K562 (cell line): ENCODE results near the gene USP51. TPM values are rescaled to one million over a fixed set of nuclear protein-coding genes. Genes with fewer than 3 reads are reported as not detected.

Experiments
- ATAC-seq: fragments of 200-7000 bp; cut with Tn5 transposase; 3 replicates; pipeline ENCODE4 v1.9.1; 2020; ENCODE audit warnings: moderate library complexity
- BruUV-seq: library from RNA; stranded (reverse); fragments of 400-500 nt; replicated peaks from 2 replicates; lab custom pipeline; 2021; lab: Mats Ljungman, UMichigan
- CTCF ChIA-PET: fragments of 300-600 bp; formaldehyde crosslinking; extraction: SDS; loops from one replicate; lab custom pipeline; 2021; ENCODE audit warnings: low intra/inter-chr PET ratio; lab: Yijun Ruan, JAX
- POLR2A ChIA-PET: fragments of 300-600, 350-650 bp; sonication (Branson Sonifier 250); formaldehyde crosslinking; extraction: SDS; loops from one replicate; lab custom pipeline; 2021; ENCODE audit warnings: antibody characterized with exemption, inconsistent platforms; lab: Yijun Ruan, JAX
- DNase-seq, 4 experiments: peaks; one replicate each; pipeline versions ENCODE4 v3.0.0 to v3.0.0-alpha.2; 2011 to 2018; ENCODE audit warnings: low spot score in 3 of 4, mixed read lengths in 3 of 4; ENCODE audit errors: extremely low read depth in 1 of 4
- FAIRE-seq: peaks from 2 replicates; lab custom pipeline; 2011; peaks lifted over from hg19 to GRCh38; lab: Jason Lieb, UNC
- H2AFZ ChIP-seq: 2 replicates; pipeline ENCODE4 v1.6.0; 2011; ENCODE audit warnings: low read depth, low read length, control low read depth, inconsistent platforms
- H3K27ac ChIP-seq: fragments of 200-600 bp; 3 replicates; pipeline ENCODE4 v1.8.0; 2011; ENCODE audit warnings: low read depth, mild to moderate bottlenecking, control low read depth, inconsistent platforms, low read length, moderate library complexity, mixed read lengths; ENCODE audit errors: extremely low read depth
- H3K27me3 ChIP-seq, 2 experiments: fragments of 300-600 bp in 1 of 2; 2 replicates in 1 of 2; 3 replicates in 1 of 2; pipeline versions ENCODE4 v1.6.0 to v1.8.0; 2011; ENCODE audit warnings: inconsistent platforms in 2 of 2, low read length in 2 of 2, mild to moderate bottlenecking in 1 of 2, mixed read lengths in 1 of 2, moderate library complexity in 1 of 2; ENCODE audit not compliant: control insufficient read depth in 2 of 2, insufficient read depth in 2 of 2
- H3K36me3 ChIP-seq: fragments of 300-600 bp; 3 replicates; pipeline ENCODE4 v1.8.0; 2011; ENCODE audit warnings: mild to moderate bottlenecking, low read length, inconsistent platforms; ENCODE audit not compliant: control insufficient read depth, insufficient read depth
- H3K4me1 ChIP-seq, 2 experiments: fragments of 200-600 bp in 1 of 2; replicated peaks in 1 of 2; 2 replicates in 1 of 2; 3 replicates in 1 of 2; pipeline versions ENCODE4 v1.5.1 to v1.8.0; 2011; ENCODE audit warnings: inconsistent platforms in 2 of 2, low read length in 2 of 2, mild to moderate bottlenecking in 1 of 2, mixed read lengths in 1 of 2, moderate library complexity in 1 of 2; ENCODE audit not compliant: control insufficient read depth in 2 of 2, insufficient read depth in 2 of 2
- H3K4me2 ChIP-seq: 2 replicates; pipeline ENCODE4 v1.6.1; 2011; ENCODE audit warnings: low read length, control low read depth, inconsistent platforms, mixed read lengths; ENCODE audit not compliant: insufficient read depth
- H3K4me3 ChIP-seq: fragments of 200-600 bp; sonication (generic), shearing (Covaris generic); 2 replicates; pipeline ENCODE4 v1.5.1; 2016; ENCODE audit warnings: control low read depth, inconsistent platforms
- H3K79me2 ChIP-seq: fragments of 200-600 bp; 3 replicates; pipeline ENCODE4 v1.8.0; 2011; ENCODE audit warnings: low read length, inconsistent platforms; ENCODE audit not compliant: control insufficient read depth, insufficient read depth
- H3K9ac ChIP-seq, 2 experiments: 2 replicates each; pipeline versions ENCODE4 v1.6.0 to v1.6.1; 2011; ENCODE audit warnings: low read depth in 2 of 2, low read length in 2 of 2, control low read depth in 1 of 2, inconsistent platforms in 1 of 2, mild to moderate bottlenecking in 1 of 2, mixed read lengths in 1 of 2; ENCODE audit not compliant: insufficient read depth in 1 of 2
- H3K9me1 ChIP-seq: one replicate; pipeline ENCODE4 v1.6.0; 2011; ENCODE audit warnings: inconsistent platforms, mild to moderate bottlenecking, low read length, moderate library complexity; ENCODE audit not compliant: control insufficient read depth, insufficient read depth
- H3K9me3 ChIP-seq: replicated peaks from 2 replicates; pipeline ENCODE4 v1.5.1; 2011; ENCODE audit warnings: low read depth, low read length, inconsistent platforms; ENCODE audit not compliant: control insufficient read depth, insufficient read depth
- H4K20me1 ChIP-seq: replicated peaks from 2 replicates; pipeline ENCODE4 v1.6.1; 2011; ENCODE audit warnings: low read length, inconsistent platforms, mixed read lengths; ENCODE audit not compliant: control insufficient read depth, insufficient read depth
- CBX3 ChIP-seq, 2 experiments: IDR thresholded peaks; 1 replicate in 1 of 2; 2 replicates in 1 of 2; pipeline ENCODE4 v1.6.1; 2012; ENCODE audit warnings: inconsistent platforms in 2 of 2, low read length in 2 of 2, borderline replicate concordance in 1 of 2, control low read depth in 1 of 2
- PCBP1 ChIP-seq: fragments of 200-400 bp; formaldehyde crosslinking; IDR thresholded peaks from 2 replicates; pipeline ENCODE4 v1.6.1; 2018; ENCODE audit warnings: mild to moderate bottlenecking, low read depth, low read length; ENCODE audit not compliant: poor library complexity, severe bottlenecking
- SMARCC2 ChIP-seq: fragments of 450-650 bp; IDR thresholded peaks from 2 replicates; pipeline ENCODE4 v1.6.1; 2017; ENCODE audit warnings: antibody characterized with exemption, moderate library complexity, mild to moderate bottlenecking, low read depth
- SPI1 ChIP-seq: IDR thresholded peaks from 2 replicates; pipeline ENCODE4 v1.6.1; 2011; ENCODE audit warnings: low read depth, low read length, control low read depth, borderline replicate concordance
- STAG1 ChIP-seq: sonication (generic); formaldehyde crosslinking; IDR thresholded peaks from 2 replicates; pipeline ENCODE4 v1.5.0; 2020; ENCODE audit warnings: missing genetic modification reagents, borderline replicate concordance
- in situ Hi-C: fragments of 300-500 bp; cut with MboI; formaldehyde crosslinking; loops from 4 replicates; pipeline ENCODE4 v1.15.0; 2018; ENCODE audit warnings: inconsistent platforms, mixed read lengths
- intact Hi-C: fragments of 100-400 bp; cut with micrococcal nuclease; formaldehyde crosslinking; loops from 2 replicates; pipeline ENCODE4 v1.14.2; 2022
- polyA plus RNA-seq, 8 experiments: library from polyadenylated mRNA; depleted of rRNA in 4 of 8; stranded (reverse) in 5 of 8; unstranded in 3 of 8; fragments of >200 nt; fragmentation: Nextera tagmentation in 2 of 8; fragmentation: Illumina TruSeq in 1 of 8; extraction: Ambion mirVana in 2 of 8; extraction: Trizol in 1 of 8; gene quantifications; 2 replicates each; pipeline versions ENCODE4 v1.2.1 to v1.2.3, GENCODE V29; 2011 to 2014; ENCODE audit warnings: inconsistent platforms in 1 of 8, missing spikeins in 1 of 8
- total RNA-seq, 7 experiments: library from RNA; depleted of rRNA in 6 of 7; stranded (reverse); fragments of >200 nt in 6 of 7; fragmentation: Illumina TruSeq in 2 of 7; extraction: Trizol in 2 of 7; gene quantifications; 2 replicates each; pipeline versions ENCODE4 v1.2.1 to v1.2.3, GENCODE V29; 2011 to 2021; ENCODE audit warnings: low replicate concordance in 1 of 7
- TF ChIP-seq, protein P1 (sequence below): fragments of 450-650 bp; formaldehyde crosslinking; conservative IDR thresholded peaks from 2 replicates; pipeline ENCODE4 v1.4.0; 2022; ENCODE audit warnings: mild to moderate bottlenecking, missing genetic modification characterization

Gene USP51
- total and polyA plus RNA-seq, 9 of the 15 experiments (the other 6 are each of a cell fraction or from before 2014, with no cell fraction given): 0.59 to 3.9 (median 1.3) TPM

DNA sequence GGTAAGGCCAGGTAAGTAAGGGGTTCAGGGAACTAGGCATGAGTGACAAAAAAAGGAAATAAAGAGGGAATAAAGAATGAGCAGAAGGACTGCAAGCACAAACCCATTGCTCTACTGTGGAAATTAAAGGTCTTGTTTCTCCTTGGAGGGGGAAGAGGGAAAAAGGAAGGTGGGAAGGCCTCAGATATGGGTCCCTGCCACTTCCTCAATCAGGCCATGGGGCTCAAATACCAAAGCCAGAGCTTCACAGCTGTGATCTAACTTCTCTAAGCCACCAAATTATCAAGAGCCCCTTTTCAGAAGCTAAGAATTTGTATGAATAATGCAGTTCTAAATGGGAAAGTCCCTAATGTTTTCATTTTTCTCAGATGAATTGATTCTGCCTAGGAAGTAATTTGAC is 4.7 kb downstream of the USP51 start:
- Histone ChIP-seq H3K9ac (no peak overlapping the region), H3K9me1 (no peaks in the 10 kb centered on the region), H3K9me3 (no peaks in the 10 kb centered on the region), H3K36me3 (no peaks in the 10 kb centered on the region), H2AFZ (no peak overlapping the region), H3K27me3 (no peaks in the 10 kb centered on the region), H3K27ac (no peak overlapping the region), H3K4me2 (no peak overlapping the region), H4K20me1 (no peaks in the 10 kb centered on the region; the same call in 1 of the 2 replicates), H3K4me1 (peaks cover 8 to 11% of the 10 kb centered on the region in 2 experiments; a peak in 4 of 5 replicates), H3K4me3 (no peak overlapping the region), H3K79me2 (no peaks in the 10 kb centered on the region; the same call in 2 of the 3 replicates)
- intact Hi-C loops (no loop called here), in situ Hi-C loops (no loop called here)
- ChIA-PET CTCF (no interaction called here), POLR2A (no interaction called here)
- DNase-seq (no peak), FAIRE-seq (no peak), ATAC-seq (no peak)
- TF ChIP-seq SMARCC2 (no peak), CBX3 (IDR thresholded peaks at IDR 0.05; ENCODE audit: borderline replicate concordance in 1 of 2, low read length in 2 of 2) (no peak), STAG1 (CRISPR knock-in tag) (no peak), PCBP1 (no peak), SPI1 (peak; percentile 73; the same call in 1 of the 2 replicates)
- TF ChIP-seq, protein P1, sequence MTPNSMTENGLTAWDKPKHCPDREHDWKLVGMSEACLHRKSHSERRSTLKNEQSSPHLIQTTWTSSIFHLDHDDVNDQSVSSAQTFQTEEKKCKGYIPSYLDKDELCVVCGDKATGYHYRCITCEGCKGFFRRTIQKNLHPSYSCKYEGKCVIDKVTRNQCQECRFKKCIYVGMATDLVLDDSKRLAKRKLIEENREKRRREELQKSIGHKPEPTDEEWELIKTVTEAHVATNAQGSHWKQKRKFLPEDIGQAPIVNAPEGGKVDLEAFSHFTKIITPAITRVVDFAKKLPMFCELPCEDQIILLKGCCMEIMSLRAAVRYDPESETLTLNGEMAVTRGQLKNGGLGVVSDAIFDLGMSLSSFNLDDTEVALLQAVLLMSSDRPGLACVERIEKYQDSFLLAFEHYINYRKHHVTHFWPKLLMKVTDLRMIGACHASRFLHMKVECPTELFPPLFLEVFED (CRISPR knock-in tag): no peak
- no TSS peak for BruUV-seq
